ENCODE measurements around the gene SPI1. TPM values are rescaled to one million over a fixed set of nuclear protein-coding genes. Genes with fewer than 3 reads are reported as not detected.

SPI1 gene
- polyA plus RNA-seq, 2 of the 4 experiments (the other 2 are of a cell fraction) = 0.14 TPM; not detected in 1

GRCh38 chr11:47392546-47393162 is 14.3 kb upstream of the SPI1 start:
- no peaks in the 10 kb centered on the region for H3K9me3 ChIP-seq
- no peaks in the 10 kb centered on the region for H3K4me1 ChIP-seq
- H3K27ac ChIP-seq = no peak overlapping the region
- no peak overlapping the region for H3K4me2 ChIP-seq
- ATAC-seq (no peak), DNase-seq (ENCODE audit: low read depth in 1 of 2, low spot score in 1 of 2) (no peak), FAIRE-seq (no peak)
- no peak for TF ChIP-seq ZNF302 (CRISPR knock-in tag; IDR thresholded peaks at IDR 0.05)
- no peak for TF ChIP-seq HEYL (CRISPR knock-in tag; IDR thresholded peaks at IDR 0.05)
- POLR2A ChIA-PET = no interaction called here
- no peak overlapping the region for H3K4me3 ChIP-seq
- CTCF ChIA-PET = interaction anchor here (0.7 to 10.2 kb wide), 9 partner anchors 14 to 538 kb away, joined by 3 to 133 read pairs (median 5); partner anchors contain the start of gene SPI1
- 80% methylated on average over 8 of the region's 14 CpGs for WGBS (ENCODE audit: missing lambda C conversion rate)

GRCh38 chr11:47391711-47392432 is 13.5 kb upstream of the SPI1 start:
- FAIRE-seq = no peak
- no peak for DNase-seq (ENCODE audit: low read depth in 1 of 2, low spot score in 1 of 2)
- no peak overlapping the region for H3K4me2 ChIP-seq
- no peaks in the 10 kb centered on the region for H3K4me1 ChIP-seq
- H3K4me3 ChIP-seq = no peak overlapping the region
- no peak overlapping the region for H3K27ac ChIP-seq
- CTCF ChIA-PET = interaction anchor here (0.6 to 10.2 kb wide), 8 partner anchors 16 to 658 kb away, joined by 3 to 133 read pairs (median 4); no protein-coding TSS in a partner anchor
- TF ChIP-seq JUNB (IDR thresholded peaks at IDR 0.05) (no peak), RFX5 (IDR thresholded peaks at IDR 0.05) (no peak), MYC (IDR thresholded peaks at IDR 0.05; ENCODE audit: borderline replicate concordance, low read length) (no peak)
- ATAC-seq = 0 out of 6 replicates have a peak, but pooled peaks of 1 of the 2 experiments have one; percentile 15
- WGBS (ENCODE audit: missing lambda C conversion rate) = 85% methylated on average over 14 of the region's 16 CpGs
- H3K9me3 ChIP-seq = no peaks in the 10 kb centered on the region
- POLR2A ChIA-PET = no interaction called here

GRCh38 chr11:47391077-47391583 is 12.8 kb upstream of the SPI1 start:
- CTCF ChIA-PET = interaction anchor here (1.1 to 10.2 kb wide), 5 partner anchors 10 to 21 kb away, joined by 3 to 133 read pairs (median 6); no protein-coding TSS in a partner anchor
- Histone ChIP-seq H3K4me1 (no peaks in the 10 kb centered on the region), H3K27ac (no peak overlapping the region), H3K4me3 (no peak overlapping the region), H3K9me3 (no peaks in the 10 kb centered on the region), H3K4me2 (no peak overlapping the region)
- no peak for FAIRE-seq
- POLR2A ChIA-PET = interaction anchor here (0.6 kb wide), 1 partner anchor 18 kb away, joined by 4 read pairs; no protein-coding TSS in a partner anchor
- no peak for ATAC-seq
- DNase-seq (ENCODE audit: low read depth in 1 of 2, low spot score in 1 of 2) = no peak
- 82% methylated on average over 11 of the region's 11 CpGs for WGBS (ENCODE audit: missing lambda C conversion rate)
- TF ChIP-seq RARB (CRISPR knock-in tag; IDR thresholded peaks at IDR 0.05) = no peak

DNA sequence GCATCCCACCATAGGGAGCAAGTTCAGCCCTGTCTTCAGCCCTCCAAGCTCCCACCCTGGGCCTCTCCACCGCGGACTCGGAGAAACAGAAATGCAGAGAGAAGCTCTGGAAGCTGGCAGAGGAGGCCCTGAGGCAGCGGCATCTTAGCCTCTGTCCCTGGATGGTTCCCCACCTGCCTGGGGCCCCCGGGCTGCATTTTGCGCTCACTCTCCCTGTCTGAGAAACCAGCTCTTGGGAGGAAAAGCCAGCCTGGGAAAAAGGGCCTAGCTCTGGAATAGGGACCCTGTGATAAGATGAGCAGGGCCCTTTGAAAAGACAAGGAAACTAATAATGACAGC is 12.0 kb upstream of the SPI1 start:
- H3K4me1 ChIP-seq = no peaks in the 10 kb centered on the region
- H3K9me3 ChIP-seq = no peaks in the 10 kb centered on the region
- H3K27ac ChIP-seq = no peak overlapping the region
- no peak overlapping the region for H3K4me2 ChIP-seq
- 90% methylated on average over 6 of the region's 6 CpGs for WGBS (ENCODE audit: missing lambda C conversion rate)
- POLR2A ChIA-PET = no interaction called here
- no peak for ATAC-seq
- CTCF ChIA-PET = interaction anchor here (0.6 to 10.2 kb wide), 7 partner anchors 9 to 30 kb away, joined by 3 to 133 read pairs (median 6); no protein-coding TSS in a partner anchor
- TF ChIP-seq ZFP36 (IDR thresholded peaks at IDR 0.05; ENCODE audit: borderline replicate concordance, partially characterized antibody) (no peak), RCOR1 (IDR thresholded peaks at IDR 0.05; ENCODE audit: low read depth, low read length) (no peak), FOSL2 (IDR thresholded peaks at IDR 0.05) (no peak), FOSL2 (CRISPR knock-in tag; IDR thresholded peaks at IDR 0.05) (no peak), BHLHE40 (IDR thresholded peaks at IDR 0.05; ENCODE audit: low read depth, low read length) (no peak), CHD4 (IDR thresholded peaks at IDR 0.05; ENCODE audit: borderline replicate concordance) (no peak), HMGXB4 (CRISPR knock-in tag; IDR thresholded peaks at IDR 0.05; ENCODE audit: borderline replicate concordance) (no peak), ZC3H11A (IDR thresholded peaks at IDR 0.05) (no peak), JUN (IDR thresholded peaks at IDR 0.05) (no peak), USF2 (IDR thresholded peaks at IDR 0.05) (no peak), PHF8 (IDR thresholded peaks at IDR 0.05; ENCODE audit: borderline replicate concordance, low read depth) (no peak), HDAC2 (IDR thresholded peaks at IDR 0.05) (no peak), KDM1A (IDR thresholded peaks at IDR 0.05; ENCODE audit: low read depth) (no peak), RFX5 (IDR thresholded peaks at IDR 0.05) (no peak)
- TF ChIP-seq, protein P1, sequence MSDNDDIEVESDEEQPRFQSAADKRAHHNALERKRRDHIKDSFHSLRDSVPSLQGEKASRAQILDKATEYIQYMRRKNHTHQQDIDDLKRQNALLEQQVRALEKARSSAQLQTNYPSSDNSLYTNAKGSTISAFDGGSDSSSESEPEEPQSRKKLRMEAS (IDR thresholded peaks at IDR 0.05) = no peak
- no peak overlapping the region for H3K4me3 ChIP-seq
- no peak for FAIRE-seq
- DNase-seq (ENCODE audit: low read depth in 1 of 2, low spot score in 1 of 2) = no peak

All from A549 (cell line).